ENCODE measurements around the gene KDM4C.

DNA sequence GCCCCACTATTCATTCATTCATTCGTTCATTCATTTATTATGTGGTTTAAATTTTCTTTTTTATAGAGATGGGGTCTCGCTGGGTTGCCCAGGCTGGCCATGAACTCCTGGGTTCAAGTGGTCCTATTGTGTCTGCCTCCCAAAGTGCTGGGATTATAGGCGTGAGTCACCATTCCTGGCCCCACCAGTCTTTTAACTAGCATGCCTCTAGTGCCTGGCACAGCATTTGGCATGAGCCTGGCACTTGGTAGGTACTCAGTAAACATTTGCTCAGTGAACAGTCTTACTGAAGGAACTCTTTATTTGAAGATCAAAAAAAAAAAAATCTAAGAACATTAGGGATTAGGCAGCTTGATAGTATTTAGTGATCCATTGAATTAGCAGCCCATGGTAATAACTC lies 98.1 kb downstream of the KDM4C start:
- TF ChIP-seq EP300 (IDR thresholded peaks at IDR 0.05): no peak
- TF ChIP-seq, protein P1, sequence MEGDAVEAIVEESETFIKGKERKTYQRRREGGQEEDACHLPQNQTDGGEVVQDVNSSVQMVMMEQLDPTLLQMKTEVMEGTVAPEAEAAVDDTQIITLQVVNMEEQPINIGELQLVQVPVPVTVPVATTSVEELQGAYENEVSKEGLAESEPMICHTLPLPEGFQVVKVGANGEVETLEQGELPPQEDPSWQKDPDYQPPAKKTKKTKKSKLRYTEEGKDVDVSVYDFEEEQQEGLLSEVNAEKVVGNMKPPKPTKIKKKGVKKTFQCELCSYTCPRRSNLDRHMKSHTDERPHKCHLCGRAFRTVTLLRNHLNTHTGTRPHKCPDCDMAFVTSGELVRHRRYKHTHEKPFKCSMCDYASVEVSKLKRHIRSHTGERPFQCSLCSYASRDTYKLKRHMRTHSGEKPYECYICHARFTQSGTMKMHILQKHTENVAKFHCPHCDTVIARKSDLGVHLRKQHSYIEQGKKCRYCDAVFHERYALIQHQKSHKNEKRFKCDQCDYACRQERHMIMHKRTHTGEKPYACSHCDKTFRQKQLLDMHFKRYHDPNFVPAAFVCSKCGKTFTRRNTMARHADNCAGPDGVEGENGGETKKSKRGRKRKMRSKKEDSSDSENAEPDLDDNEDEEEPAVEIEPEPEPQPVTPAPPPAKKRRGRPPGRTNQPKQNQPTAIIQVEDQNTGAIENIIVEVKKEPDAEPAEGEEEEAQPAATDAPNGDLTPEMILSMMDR (IDR thresholded peaks at IDR 0.05): no peak
